Measurements from ENCODE around the gene POLR2J.
"Not testable (repeated sequence)": the region's sequence is repeated elsewhere in the genome, so short reads cannot be mapped to it uniquely, and the experiment has no call there.

Gene POLR2J

GRCh38 chr7:102478314-102479208 is at the start of gene POLR2J:
Gene POLR2J, minus strand, starts transcription at chr7:102478922. Its CDS starts 62 bp downstream, at chr7:102478860.
- peak; percentile 97 for DNase-seq (ENCODE audit: low read depth)

- DNase-seq (ENCODE audit: low read depth): not testable (repeated sequence)
These were observed 49.4 kb upstream of the POLR2J start for GRCh38 chr7:102527822-102528793.

- not testable (repeated sequence) for DNase-seq (ENCODE audit: low read depth)
These were observed 48.5 kb upstream of the POLR2J start for GRCh38 chr7:102527182-102527581.

- DNase-seq (ENCODE audit: low read depth): not testable (repeated sequence)
These were observed 46.1 kb upstream of the POLR2J start for GRCh38 chr7:102524803-102525202.

- not testable (repeated sequence) for DNase-seq (ENCODE audit: low read depth)
These were observed 42.1 kb upstream of the POLR2J start for GRCh38 chr7:102520797-102521196.

- DNase-seq (ENCODE audit: low read depth): not testable (repeated sequence)
These were observed 38.9 kb upstream of the POLR2J start, which contains the start of gene RASA4B for GRCh38 chr7:102517550-102518147. Gene RASA4B, minus strand, starts transcription at chr7:102517777. Its CDS starts 67 bp downstream, at chr7:102517710.

GRCh38 chr7:102516951-102517350 is 38.2 kb upstream of the POLR2J start:
- DNase-seq (ENCODE audit: low read depth): not testable (repeated sequence)

- DNase-seq (ENCODE audit: low read depth): not testable (repeated sequence)
These were observed 37.2 kb upstream of the POLR2J start for GRCh38 chr7:102515889-102516288.

- not testable (repeated sequence) for DNase-seq (ENCODE audit: low read depth)
These were observed 36.4 kb upstream of the POLR2J start for GRCh38 chr7:102514881-102515721.

GRCh38 chr7:102512642-102513221 is 34.0 kb upstream of the POLR2J start:
- DNase-seq (ENCODE audit: low read depth): not testable (repeated sequence)

GRCh38 chr7:102511860-102512522 is 33.3 kb upstream of the POLR2J start:
- not testable (repeated sequence) for DNase-seq (ENCODE audit: low read depth)

- DNase-seq (ENCODE audit: low read depth): not testable (repeated sequence)
These were observed 31.9 kb upstream of the POLR2J start for GRCh38 chr7:102510575-102510974.

GRCh38 chr7:102507410-102508088 is 28.8 kb upstream of the POLR2J start:
- not testable (repeated sequence) for DNase-seq (ENCODE audit: low read depth)

GRCh38 chr7:102505298-102506185 is 26.8 kb upstream of the POLR2J start:
- not testable (repeated sequence) for DNase-seq (ENCODE audit: low read depth)

GRCh38 chr7:102503141-102503540 is 24.4 kb upstream of the POLR2J start:
- DNase-seq (ENCODE audit: low read depth): not testable (repeated sequence)

GRCh38 chr7:102498321-102498720 is 19.6 kb upstream of the POLR2J start:
- DNase-seq (ENCODE audit: low read depth): not testable (repeated sequence)

GRCh38 chr7:102497308-102497707 is 18.6 kb upstream of the POLR2J start:
- DNase-seq (ENCODE audit: low read depth): not testable (repeated sequence)

- not testable (repeated sequence) for DNase-seq (ENCODE audit: low read depth)
These were observed 18.1 kb upstream of the POLR2J start for GRCh38 chr7:102496861-102497260.

All from stimulated activated CD8-positive, alpha-beta memory T cell treated with anti-CD3 and anti-CD28 coated beads, Interleukin-4, amount 100 ng/mL, for 24 hours (primary cell).